DMS 273 (cell line): Measurements from ENCODE around the gene PFN4.

Source experiments
- DNase-seq: peaks from one replicate; lab custom pipeline; 2025; ENCODE audit not compliant: unreplicated experiment; lab: John Stamatoyannopoulos, UW

Gene PFN4

GRCh38 chr2:24080701-24081100 lies 42.4 kb downstream of the PFN4 start:
- DNase-seq, result no peak

- no peak for DNase-seq
These were observed 45.3 kb downstream of the PFN4 start for GRCh38 chr2:24077879-24078278.

- DNase-seq, result no peak
These were observed 45.6 kb downstream of the PFN4 start for GRCh38 chr2:24077535-24077877.

GRCh38 chr2:24076849-24077534 lies 46.1 kb downstream of the PFN4 start:
- DNase-seq, result peak; percentile 48

- peak; percentile 100 for DNase-seq
These were observed 47.0 kb downstream of the PFN4 start, which contains the start of gene SF3B6 for GRCh38 chr2:24075915-24076848. SF3B6 (minus strand) TSS chr2:24076326; CDS start chr2:24076229, 97 bp downstream.

GRCh38 chr2:24075259-24075658 lies 47.9 kb downstream of the PFN4 start:
- no peak for DNase-seq

GRCh38 chr2:24073816-24074215 lies 49.3 kb downstream of the PFN4 start:
- DNase-seq, result no peak

- no peak for DNase-seq
These were observed 50.9 kb downstream of the PFN4 start for GRCh38 chr2:24072259-24072658.

GRCh38 chr2:24065341-24065740 lies 57.8 kb downstream of the PFN4 start:
- DNase-seq, result no peak
